Subcutaneous preadipocyte (primary cell): ENCODE results near the gene COQ6. TPM values are rescaled to one million over a fixed set of nuclear protein-coding genes. Genes with fewer than 3 reads are reported as not detected.

ENCODE experiments used
- small RNA-seq: library from RNA; depleted of rRNA; stranded (forward); fragments of <200 nt; gene quantifications from one replicate; pipeline ENCODE3, GENCODE V24; 2012
- total RNA-seq: library from RNA; depleted of rRNA; stranded (reverse); fragments of >200 nt; gene quantifications from 2 replicates; pipeline ENCODE4 v1.2.3, GENCODE V29; 2012

The COQ6 gene
- 16.2 and 21.1 TPM in 2 replicates for total RNA-seq

DNA sequence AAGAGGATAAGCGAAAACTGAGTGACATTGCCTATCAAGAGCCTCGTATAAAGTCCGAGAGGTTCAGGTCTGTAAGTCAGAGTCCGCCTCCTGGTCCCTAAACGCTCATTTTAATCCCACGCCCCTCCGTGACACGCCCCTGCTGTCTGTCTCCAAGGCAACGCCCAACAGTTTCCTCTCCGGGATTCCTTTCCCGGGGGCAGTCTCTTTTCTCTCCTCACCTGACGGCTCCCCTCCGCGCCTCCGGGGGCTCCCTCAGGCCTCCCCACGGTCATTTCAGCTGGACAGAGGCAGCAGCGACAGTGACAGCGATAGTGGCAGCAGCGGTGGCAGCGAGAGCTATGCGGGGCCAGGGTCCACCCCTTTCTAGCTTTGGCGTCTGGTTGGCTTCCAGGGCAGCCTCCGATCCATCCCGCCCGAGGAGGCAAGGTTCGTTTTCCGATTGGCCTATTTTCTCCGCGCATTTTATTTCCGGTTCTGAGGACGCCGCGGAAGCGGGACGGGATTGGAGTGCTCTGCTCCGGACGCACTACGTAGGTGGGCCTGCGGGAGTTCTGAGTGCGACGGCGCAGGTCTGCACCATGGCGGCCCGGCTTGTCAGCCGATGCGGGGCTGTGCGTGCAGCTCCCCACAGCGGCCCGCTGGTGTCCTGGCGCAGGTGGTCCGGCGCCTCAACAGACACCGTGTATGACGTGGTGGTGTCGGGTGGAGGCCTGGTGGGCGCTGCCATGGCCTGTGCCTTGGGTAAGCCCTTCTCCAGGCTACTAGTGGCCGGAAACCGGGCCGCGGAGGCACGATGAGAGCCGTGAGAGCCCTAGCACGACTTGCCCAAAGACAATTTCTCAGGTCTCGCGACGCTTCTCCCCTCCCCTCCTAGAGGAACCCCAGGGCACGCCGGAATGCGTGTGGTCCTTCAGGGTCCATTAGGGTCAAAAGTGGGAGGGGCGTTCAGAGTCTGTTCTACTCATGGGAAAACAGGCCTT, at the start of gene COQ6, which contains the start of gene FAM161B:
TSS of gene COQ6 (plus strand) at position 551 of the 983 bp plus-strand sequence. CDS start at position 582, 31 bp downstream.
TSS of gene FAM161B (minus strand) at position 343 of the 983 bp plus-strand sequence. CDS start at position 275, 68 bp downstream.

Small RNA genes within 50 kb of the gene (small RNA-seq; reads per million reads assigned to genes)
- gene AC005480.2 (not detected), gene RF00019 (not detected)

Other genes starting within 250 kb of the COQ6 start
- 21.7 and 26.4 TPM in 2 replicates for gene PNMA1, start 235.9 kb upstream of the COQ6 start, total RNA-seq
- gene PTGR2, start 98.5 kb upstream of the COQ6 start, total RNA-seq: 4.8 and 6.8 TPM in 2 replicates
- gene ZNF410, start 63.4 kb upstream of the COQ6 start, total RNA-seq: 54.0 and 57.5 TPM in 2 replicates
- gene FAM161B, start 208 bp upstream of the COQ6 start, total RNA-seq: 2.2 and 3.3 TPM in 2 replicates
- 7.0 and 10.2 TPM in 2 replicates for gene ENTPD5, start 69.0 kb downstream of the COQ6 start, total RNA-seq
- gene BBOF1, start 69.0 kb downstream of the COQ6 start, total RNA-seq: 4.3 and 6.2 TPM in 2 replicates
- gene ALDH6A1, start 134.2 kb downstream of the COQ6 start, total RNA-seq: 18.0 and 19.7 TPM in 2 replicates
- 5.1 and 8.6 TPM in 2 replicates for gene LIN52, start 134.7 kb downstream of the COQ6 start, total RNA-seq